A549 (cell line): ENCODE results near the gene GRIK1.

Experiments
- CHD2 ChIP-seq: fragments of 150-350 bp; IDR thresholded peaks from 2 replicates; pipeline ENCODE4 v1.6.1; 2014; ENCODE audit warnings: low read length; ENCODE audit not compliant: partially characterized antibody
- CTCF ChIP-seq: fragments of >200 bp; sonication (Bioruptor Twin); formaldehyde crosslinking; IDR thresholded peaks from 3 replicates; pipeline ENCODE4 v1.5.1; 2016
- ELK1 ChIP-seq: fragments of 150-350 bp; IDR thresholded peaks from 2 replicates; pipeline ENCODE4 v1.6.1; 2014; ENCODE audit warnings: low read depth, mild to moderate bottlenecking, low read length
- HOXB5 ChIP-seq: fragments of 250-450 bp; sonication (Bioruptor Pico); IDR thresholded peaks from 2 replicates; pipeline ENCODE4 v1.5.0; 2020; ENCODE audit warnings: mild to moderate bottlenecking, moderate library complexity
- MAX ChIP-seq: IDR thresholded peaks from 2 replicates; pipeline ENCODE4 v1.6.1; 2012
- NR3C1 ChIP-seq: fragments of >200 bp; sonication (Bioruptor Twin); formaldehyde crosslinking; IDR thresholded peaks from 3 replicates; pipeline ENCODE4 v1.6.1; 2017
- PHF8 ChIP-seq: fragments of 200-600 bp; sonication (generic); IDR thresholded peaks from 2 replicates; pipeline ENCODE4 v1.6.1; 2016; ENCODE audit warnings: low read depth, mild to moderate bottlenecking, antibody characterized with exemption, moderate library complexity, borderline replicate concordance
- POLR2A ChIP-seq: IDR thresholded peaks from 2 replicates; pipeline ENCODE4 v1.6.1; 2012; ENCODE audit warnings: mild to moderate bottlenecking, low read length
- RAD21 ChIP-seq, 2 experiments: fragments of >200 bp in 1 of 2; sonication (Bioruptor Twin) in 1 of 2; formaldehyde crosslinking in 1 of 2; IDR thresholded peaks in 1 of 2; conservative IDR thresholded peaks in 1 of 2; 2 replicates in 1 of 2; 3 replicates in 1 of 2; pipeline ENCODE4 v1.6.1; 2012 to 2018; ENCODE audit warnings: inconsistent platforms in 1 of 2
- RCOR1 ChIP-seq: fragments of 150-350 bp; IDR thresholded peaks from 2 replicates; pipeline ENCODE4 v1.6.1; 2014; ENCODE audit warnings: antibody characterized with exemption, low read length, low read depth
- REST ChIP-seq: fragments of 200-600 bp; sonication (generic); IDR thresholded peaks from 2 replicates; pipeline ENCODE4 v1.6.1; 2016; ENCODE audit warnings: antibody characterized with exemption, mild to moderate bottlenecking, moderate library complexity
- ZFP36 ChIP-seq: fragments of 450-650 bp; IDR thresholded peaks from 2 replicates; pipeline ENCODE4 v1.6.1; 2014; ENCODE audit warnings: borderline replicate concordance; ENCODE audit not compliant: partially characterized antibody
- ZNF302 ChIP-seq: fragments of 250-450 bp; sonication (Bioruptor Pico); IDR thresholded peaks from 2 replicates; pipeline ENCODE4 v1.9.0; 2021; ENCODE audit warnings: inconsistent platforms, mild to moderate bottlenecking, moderate library complexity

GRCh38 chr21:29601047-29601446, 338.7 kb downstream of the GRIK1 start:
- TF ChIP-seq ZNF302 (CRISPR knock-in tag) (no peak), CTCF (no peak), ELK1 (no peak), RCOR1 (no peak), HOXB5 (CRISPR knock-in tag) (no peak), POLR2A (no peak), PHF8 (no peak), MAX (no peak), CHD2 (no peak), ZFP36 (no peak), REST (no peak), RAD21 (conservative IDR thresholded peaks at IDR 0.05 in 1 of 2, IDR thresholded peaks at IDR 0.05 in 1 of 2) (no peak), NR3C1 (no peak)
